Measurements from ENCODE around the gene PRKCA.

GRCh38 chr17:66620528-66620927 lies 318.1 kb downstream of the PRKCA start:
- TF ChIP-seq CTCF (IDR thresholded peaks at IDR 0.05) (no peak), POLR2A (IDR thresholded peaks at IDR 0.05) (no peak), EP300 (IDR thresholded peaks at IDR 0.05) (no peak)

All from suprapubic skin (tissue), 3 donors.